GM18867 (cell line): ENCODE data around the gene IRF4.

Source experiments
- ATAC-seq: cut with Tn5 transposase; IDR thresholded peaks from one replicate; pipeline ENCODE4 v1.9.1; 2021; ENCODE audit warnings: mild to moderate bottlenecking, moderate library complexity; ENCODE audit not compliant: unreplicated experiment

IRF4 gene

DNA sequence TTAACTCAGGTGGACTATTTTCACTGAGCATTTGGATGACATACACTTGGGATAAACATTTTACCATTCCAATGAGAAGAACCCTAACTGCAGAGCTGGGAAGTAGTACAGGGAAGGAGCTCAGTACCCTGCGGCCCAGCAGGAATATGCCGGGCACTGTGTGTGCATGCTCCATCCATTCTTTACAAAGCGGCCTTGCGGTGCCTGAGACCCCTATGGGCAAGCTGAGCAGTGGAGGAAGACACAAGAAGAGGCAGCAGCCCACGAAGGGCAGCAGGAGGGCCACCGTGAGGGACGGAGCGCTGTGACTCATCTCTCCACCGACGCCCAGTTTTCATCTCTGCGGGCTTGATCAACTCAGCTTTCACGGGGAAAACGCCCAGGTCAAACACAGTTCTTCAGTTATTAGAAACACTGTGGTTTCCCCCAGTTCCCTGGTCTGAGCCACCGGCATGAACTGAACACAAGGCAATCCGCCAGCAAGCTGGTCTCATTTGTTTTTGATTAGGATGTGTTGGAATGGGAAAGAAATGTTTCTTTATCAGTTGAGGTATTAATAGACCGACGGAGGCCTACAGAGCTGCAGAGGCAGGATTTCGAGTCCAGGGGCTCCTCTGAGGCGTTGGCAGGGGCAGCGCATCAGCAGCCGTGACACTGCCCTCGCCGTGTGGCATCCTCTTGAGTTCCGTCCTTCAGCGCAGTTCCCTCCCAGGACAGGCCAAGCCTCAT is 44.9 kb downstream of the IRF4 start:
- ATAC-seq = no peak

DNA sequence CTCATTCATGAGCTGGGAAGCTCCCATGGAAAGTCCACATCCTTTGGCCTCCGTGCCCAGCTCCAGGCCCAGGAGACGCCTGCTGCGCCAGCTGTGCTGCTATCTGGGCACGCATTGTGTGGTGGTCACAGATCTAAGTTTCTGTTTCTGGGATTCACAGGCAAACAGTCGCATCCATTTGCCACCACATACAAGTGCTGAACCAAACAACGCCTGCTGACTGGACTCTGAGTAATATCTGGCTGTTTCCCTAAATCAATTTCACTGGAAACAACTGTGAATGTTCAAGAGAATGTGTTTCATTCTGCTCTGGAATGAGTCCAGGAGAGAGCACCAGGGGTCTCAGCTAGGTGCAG is 45.5 kb downstream of the IRF4 start:
- ATAC-seq = no peak

DNA sequence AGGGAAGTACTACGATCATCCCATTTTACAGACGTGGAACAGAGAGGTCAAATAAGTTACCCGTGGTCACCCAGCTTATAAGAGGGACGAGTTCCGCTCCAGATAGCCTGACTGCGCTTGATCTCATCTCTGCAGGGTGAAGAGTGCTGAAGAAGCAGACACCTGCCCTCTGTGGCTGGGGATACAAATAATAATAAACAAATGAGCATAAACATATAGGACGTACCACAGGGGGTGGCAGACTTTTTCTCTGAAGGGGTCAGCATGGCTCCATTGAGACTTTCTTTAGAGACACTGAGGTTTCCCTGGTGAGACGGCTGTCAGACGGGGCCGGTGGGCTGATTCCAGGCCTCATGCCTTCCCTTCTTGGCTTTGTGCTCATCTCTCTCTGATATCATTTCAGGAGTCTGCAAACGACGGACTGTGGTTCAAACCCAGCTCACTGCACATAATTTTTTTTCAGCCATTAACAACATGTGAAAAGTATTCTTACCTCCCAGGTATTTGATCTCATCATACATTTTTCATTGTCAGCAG is 47.1 kb downstream of the IRF4 start:
- no peak for ATAC-seq

DNA sequence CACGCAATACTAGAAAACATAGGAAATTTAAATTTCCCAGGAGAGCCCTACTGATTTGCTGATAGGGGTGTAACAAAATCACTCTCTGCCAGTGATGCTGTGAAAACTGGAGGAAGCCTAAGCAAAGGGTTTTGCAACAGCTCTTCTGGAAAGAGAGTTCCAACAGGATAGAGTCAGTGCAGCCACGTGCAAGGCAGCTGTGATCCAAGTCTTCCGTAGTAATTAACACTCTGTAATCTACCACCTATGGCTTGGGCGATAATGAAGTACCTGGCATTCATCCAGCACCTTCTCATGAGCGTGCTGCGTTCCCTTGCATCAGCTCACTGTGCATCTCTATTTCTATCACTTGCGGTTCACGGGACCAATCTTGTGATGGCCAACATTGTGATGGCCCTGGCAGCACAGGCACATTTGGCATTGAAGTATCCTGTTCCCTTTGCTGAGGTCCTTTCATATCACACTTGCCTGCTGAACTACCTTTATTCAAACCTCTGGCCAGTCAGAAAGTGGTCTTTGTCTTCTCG is 48.2 kb downstream of the IRF4 start:
- no peak for ATAC-seq

DNA sequence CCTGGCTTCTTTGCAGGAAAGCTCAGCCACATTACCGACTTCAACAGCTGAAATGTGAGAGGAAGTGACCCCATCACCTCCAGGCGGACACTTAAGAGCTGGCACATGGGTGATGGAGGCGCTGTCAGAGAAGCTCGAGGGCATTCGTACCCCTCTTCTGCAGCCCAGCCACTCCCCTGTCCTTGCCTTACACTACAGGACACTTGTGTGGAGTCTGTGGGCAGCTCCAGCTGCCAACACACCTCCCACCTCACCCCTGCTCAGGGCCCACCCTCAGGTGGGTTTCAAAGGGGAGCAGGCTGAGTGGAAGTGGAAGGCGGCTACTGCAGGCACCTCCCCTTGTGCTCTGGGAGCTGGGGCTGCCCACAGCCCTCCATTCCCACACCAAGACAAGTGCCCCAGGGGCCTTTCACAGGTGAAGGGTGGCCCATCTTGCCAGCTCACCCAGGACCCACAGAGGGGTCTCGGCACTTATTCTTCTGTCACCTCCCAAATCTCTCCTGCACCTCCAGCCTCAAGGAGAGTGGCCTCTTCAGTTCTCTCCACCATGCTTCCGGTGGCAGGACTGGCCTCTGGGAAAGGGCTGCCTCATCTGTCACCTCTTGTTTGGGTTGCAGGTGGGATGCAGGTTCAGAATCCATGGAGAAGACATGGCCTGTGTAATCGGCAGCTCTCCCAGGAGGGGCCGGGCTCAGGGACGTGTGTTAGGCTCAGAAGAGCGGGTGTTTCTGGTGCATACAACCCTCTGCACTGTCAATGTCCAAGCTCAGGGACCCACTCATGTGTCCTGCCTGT is 49.8 kb downstream of the IRF4 start:
- ATAC-seq = no peak

DNA sequence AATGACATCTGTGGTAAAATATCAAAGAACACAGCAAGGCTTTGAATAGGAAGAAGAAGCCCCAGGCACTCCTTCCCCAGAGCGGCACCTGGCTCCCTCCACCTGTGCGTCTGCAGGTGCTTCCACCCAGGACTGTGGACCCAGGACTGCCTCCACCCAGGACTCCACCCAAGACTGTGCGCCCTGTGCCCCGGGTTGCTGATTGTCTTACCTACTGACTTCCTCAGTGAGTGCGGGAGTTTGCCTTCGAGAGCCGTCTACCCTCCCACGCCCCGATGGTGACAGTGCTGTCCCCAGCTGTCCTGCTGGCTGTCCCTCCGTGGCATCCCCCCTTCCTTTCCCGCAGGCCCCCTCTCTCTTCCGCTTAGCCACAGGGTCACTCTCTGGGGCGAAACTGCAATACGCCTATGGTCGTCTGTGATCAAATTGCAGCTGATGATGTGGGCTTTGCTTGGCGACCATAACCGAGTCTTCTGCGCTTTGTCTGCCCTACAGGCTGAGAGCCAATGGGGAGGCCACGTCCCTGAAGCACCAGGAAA is 52.1 kb downstream of the IRF4 start:
- no peak for ATAC-seq

DNA sequence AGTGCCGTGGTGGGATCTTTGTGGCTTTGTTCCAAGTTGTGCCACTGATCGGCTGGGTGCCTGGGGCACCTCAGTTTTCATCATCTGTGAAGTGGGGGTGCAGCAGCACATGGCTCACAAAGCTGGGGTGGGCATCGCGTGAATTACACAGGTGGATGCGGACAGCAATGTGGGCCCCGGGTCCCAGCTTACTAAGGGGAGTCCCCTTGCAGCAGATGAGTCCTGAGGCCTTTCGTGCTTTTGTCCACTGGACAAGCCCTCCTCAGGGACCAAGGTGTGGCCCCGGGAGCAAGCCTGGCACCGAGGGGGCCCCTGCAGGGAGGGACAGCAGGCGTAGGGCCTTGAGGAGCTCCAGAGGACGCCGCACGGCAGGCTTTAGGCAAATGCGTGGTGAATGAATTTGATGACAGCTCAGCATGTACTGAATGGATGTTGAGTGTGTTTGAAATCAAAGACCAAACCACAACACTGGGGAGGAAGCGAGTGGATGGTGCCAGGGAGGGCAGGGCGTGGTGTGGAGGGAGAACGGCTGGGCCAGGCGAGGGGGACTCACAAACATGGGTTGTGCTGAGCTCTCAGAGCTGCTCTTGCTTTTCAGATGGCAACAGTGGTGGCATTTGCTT is 53.2 kb downstream of the IRF4 start:
- no peak for ATAC-seq

DNA sequence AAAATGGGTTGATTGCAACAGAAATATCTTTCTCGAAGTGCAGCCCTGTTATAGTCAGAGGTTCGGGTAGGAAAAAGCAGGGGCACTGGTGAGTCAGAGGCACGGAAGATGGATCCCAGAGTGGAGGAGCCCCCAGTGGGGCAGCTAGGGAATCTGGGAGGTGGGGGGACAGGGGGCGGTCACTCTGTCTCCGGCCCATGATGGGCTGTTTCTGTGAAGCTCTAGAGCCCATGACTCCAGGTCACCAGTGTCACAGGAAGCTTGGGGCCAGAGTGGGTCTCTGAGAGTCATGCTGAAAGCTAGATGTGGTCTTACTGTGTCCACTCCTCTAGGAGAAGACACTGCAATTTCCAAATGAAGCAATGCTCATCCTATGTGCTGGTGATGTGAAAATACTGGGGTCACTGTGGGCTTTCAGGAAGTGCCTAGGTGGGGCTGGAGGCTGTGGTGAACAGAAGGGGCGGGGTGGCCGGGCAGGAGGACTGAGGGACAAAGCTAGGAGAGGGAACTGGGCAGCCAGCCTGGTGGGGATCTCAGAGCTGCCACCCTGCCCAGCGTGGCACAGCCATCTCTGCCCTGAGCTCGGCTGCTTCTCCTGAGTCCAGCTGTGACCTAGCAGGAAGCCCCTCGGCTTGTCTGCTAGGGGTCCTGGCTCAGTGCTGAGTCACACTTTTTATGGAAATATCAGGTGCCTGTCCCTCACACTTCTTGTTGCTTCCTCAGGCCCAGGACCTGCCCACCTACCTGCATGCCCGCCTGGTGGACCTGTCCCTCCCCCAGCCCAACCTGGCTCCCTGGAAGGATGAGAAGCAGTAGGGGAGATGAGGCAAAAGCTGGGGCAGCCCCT is 54.2 kb downstream of the IRF4 start:
- no peak for ATAC-seq

DNA sequence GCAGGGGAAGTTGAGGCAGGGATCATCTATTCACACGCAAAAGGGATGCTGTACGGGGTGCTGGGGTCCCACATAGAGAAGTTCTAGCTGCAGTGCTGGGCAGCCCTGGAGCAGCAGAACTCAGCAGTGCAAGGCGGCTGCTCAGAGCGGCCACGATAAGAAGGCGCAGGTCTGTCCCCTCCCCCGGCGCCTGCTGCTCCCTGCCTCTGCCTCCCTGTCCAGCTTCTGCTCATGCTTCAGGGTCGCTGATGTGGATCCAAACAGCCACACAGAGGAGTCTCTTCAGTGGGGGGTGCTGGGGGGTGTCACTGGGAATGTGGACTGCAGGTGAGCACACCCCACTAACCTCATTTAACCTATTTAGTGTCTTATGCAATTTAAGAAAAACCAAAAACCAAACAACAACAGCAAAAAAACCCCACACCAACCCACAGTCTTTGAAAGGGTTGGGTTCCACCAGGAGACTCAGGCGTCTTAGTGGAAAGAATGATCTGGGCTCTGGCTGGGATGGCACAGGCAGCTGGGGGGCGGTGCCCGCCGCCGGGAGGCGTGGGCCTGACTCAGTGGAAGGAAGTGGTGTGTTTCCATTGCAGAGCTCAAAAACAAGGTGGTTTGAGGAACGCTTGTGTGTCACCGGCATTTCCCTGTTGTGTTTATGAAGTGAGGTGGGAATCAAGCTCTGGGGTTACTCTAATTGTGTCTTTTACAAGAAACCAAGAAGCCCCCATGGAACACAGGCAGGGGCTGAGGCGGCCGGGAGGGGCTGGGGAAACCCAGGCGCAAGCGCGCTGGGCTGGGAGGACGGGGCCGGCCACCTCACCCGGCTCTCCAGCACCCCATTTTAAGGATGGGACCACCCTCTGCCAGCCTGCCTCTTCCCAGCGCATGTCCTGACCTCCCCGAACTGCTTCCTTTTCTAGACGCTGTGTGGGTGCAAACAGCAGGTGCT is 55.1 kb downstream of the IRF4 start:
- ATAC-seq = no peak

DNA sequence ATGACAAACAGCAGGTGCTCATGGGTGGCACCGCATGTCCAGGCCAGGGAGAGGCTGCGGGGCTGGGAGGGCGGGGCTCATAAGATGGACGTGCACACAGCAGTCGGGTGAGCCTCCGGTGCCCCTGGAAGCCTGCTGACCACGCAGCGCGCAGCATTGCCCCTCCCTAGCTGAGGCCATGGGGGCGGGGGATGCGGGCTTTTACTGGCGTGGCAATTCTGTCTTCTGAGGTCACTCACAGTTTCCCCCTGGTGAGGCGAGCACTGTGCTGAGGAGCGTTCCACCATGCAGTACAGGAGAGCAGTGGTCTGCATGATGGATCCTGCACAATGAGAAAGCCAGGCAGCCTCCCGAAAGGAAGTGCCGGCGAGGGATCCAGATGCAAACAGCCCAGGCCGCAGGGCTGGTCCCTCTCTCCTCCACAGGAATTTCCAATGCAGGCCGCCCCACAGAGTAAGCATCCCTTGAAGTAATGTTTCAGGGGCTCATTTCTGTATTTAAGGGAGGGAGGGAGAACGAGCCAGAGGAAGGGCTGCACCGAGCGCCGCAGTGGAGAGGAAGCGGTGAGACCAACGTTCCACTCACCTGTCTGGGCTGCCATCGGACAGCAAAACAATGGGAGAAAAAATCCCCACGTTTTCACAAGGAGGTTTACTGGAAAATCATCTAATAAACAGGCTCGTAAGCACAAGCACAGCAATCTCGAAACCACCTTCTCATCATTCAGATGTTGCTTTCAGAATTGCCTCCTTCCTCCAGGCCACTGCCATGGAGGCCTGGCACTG is 56.0 kb downstream of the IRF4 start:
- no peak for ATAC-seq

DNA sequence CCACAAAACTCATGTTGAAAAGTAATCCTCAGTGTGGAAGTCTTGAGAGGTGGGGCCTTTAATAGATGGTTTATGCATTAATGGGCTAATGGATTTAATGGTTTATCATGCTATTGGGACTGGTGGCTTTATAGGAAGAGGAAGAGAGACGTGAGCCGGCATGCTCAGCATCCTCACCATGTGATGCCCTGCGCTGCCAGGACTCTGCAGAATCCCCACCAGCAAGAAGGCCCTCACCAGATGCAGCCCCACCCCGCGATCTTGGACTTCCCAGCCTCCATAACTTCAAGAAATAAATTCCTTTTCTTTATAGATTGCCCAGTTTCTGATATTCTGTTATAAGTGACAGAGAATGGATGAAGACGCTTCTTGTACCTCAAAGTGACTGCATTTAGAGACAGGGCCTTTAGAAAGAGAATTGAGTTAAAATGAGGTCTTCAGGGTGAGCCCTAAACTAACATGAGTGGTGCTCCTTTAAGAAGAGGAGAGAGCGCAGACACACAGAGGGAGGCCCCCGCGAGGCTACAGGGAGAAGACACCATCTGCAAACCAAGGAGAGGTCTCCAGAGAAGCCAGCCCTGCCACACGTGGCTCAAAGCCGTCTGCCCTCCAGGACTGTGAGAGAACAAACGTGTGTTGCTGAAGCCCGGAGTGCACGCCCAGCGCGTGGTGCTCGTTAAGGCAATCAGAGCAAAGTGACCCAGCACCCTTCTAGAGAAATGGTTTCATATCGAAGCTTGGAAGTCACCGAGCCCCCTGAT is 56.9 kb downstream of the IRF4 start:
- ATAC-seq = no peak

DNA sequence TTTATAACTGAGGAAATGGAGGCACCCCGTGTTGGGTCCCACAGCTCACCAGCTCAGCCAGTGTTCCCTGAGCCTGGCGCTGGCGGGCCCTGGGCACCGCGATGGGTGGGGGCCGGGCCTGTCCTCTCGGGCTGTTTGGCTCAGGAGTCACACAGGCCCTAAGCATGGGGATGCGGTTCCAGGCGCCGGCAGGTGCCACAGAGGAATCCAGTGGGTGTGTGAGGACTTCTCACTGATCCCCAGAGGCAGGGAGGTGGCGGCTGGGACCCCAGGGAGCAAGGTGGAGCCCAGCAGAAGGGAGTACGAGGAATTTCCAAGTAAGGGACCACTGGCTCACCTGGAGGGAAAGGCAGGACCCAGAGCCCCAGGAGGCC is 57.5 kb downstream of the IRF4 start:
- no peak for ATAC-seq

DNA sequence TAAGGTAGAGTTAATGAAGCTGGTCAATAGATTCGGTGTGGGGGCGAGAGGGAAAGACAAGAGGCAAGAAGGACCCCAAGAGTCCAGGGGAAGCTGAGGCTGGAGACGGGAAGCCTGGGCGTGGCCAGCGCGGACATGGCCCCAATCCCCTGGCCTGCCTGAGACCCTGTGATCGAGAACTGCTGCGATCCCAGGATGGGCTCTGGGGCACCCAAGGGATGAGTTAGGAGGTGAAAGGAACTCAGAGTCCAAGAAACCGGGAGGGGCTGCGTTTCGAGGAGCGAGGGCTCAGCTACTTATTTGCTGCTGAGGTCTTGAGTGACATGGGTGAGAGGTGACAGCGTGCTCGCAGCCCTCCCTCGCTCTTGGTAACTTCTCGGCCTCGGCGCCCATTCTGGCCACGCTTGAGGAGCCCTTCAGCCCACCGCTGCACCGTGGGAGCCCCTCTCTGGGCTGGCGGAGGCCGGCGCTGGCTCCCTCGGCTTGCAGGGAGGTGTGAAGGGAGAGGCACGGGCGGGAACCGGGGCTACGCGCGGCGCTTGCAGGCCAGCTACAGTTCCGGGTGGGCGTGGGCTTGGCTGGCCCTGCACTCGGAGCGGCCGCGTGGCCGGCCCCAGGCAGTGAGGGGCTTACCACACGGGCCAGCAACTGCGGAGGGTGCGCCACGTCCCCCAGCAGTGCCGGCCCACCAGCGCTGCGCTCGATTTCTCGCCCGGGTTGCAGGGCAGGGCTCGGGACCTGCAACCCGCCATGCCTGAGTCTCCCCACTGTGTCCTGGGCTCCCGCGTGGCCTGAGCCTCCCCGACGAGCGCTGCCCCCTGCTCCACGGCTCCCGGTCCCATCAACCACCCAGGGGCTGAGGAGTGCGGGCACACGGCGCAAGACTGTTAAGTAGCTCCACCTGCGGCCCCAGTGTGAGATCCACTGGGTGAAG is 58.2 kb downstream of the IRF4 start:
- no peak for ATAC-seq

DNA sequence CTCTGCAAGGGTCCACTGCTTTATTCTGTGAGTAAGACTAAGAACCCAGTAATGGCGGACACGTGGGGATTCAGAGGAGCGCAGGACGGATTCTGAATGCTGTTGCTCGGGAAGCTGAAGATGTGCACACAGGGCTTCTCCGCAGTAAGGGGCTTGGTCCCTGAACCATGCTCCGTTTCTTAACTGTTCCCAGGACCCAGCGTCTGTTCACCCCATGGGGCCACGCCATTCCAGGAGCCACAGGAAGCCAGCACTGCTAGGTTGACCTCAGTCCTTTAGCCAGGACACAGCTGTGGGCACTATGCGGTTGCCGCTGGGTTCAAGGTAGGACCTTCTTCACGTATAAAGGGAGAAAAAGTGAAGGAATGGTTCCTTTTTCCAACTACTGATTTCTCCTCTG is 59.8 kb downstream of the IRF4 start:
- no peak for ATAC-seq

DNA sequence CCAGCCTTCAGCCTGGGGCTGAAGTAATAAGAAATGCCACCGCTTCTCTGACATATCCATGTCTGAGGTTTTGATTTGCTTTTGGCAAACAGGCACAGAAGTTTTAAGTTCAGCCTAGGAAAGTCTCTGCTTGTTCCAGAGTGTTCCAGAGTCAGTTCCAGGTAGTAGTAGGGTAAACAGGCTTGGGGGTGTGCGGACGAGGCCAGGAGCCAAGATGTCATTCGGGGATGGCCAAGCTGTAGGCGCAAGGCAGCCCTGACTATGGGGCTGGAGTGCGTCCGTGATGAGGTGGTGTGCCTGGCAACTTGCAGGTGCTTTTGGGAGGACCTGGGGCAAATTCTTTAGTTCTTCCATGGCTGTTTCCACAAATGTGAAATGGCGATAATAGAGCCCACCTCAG is 60.3 kb downstream of the IRF4 start:
- no peak for ATAC-seq

DNA sequence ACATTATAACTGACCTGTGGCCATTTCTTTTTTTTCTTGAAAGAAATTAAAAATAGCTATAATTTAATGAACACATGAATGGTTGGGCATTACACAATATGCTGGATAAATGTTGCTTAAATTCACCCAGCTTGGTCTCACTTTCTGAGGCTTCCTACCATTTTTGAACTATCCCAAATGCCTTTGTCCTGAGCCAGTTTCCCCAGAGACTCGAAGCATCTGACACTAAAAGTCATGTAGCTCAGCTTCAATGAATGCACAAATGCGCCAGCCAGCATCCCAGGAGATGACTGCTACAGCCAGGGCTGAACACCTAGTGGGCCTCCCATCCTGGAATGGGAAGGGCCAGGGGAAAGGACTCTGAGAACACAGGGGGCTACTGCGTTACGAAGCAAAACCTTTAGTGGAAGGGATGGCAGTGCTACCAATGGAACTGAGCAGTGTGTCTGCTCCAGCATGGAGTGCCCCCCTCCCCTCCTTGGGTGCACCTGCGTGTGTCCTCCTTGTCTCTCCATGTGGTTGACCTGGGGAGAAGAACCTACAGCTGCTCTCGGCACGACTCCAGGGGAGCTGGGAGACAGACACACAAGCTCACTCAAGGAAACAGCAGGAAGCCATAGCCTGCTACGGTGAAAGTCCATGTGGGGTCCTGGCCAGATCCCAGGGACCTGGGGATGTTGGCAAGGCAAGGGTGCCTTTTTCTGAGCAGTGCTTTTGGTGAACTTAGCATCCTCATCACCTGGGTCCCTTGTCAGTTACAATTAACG is 60.9 kb downstream of the IRF4 start:
- ATAC-seq = no peak
